ENCODE results near the gene DPP6. TPM values are rescaled to one million over a fixed set of nuclear protein-coding genes. Genes with fewer than 3 reads are reported as not detected.

The DPP6 gene
- total RNA-seq, 1 experiment from 2014 or later, result not detected

- TF ChIP-seq CTCF (IDR thresholded peaks at IDR 0.05; ENCODE audit: insufficient read depth in 1 of 2, low read depth in 1 of 2, low read length in 1 of 2, severe bottlenecking in 1 of 2, unreplicated experiment in 1 of 2), result peak in 1 of 2 experiments; percentile 41
- H3K36me3 ChIP-seq (ENCODE audit: control insufficient read depth, insufficient read depth, low read length), result no peaks in the 10 kb centered on the region
- Mint-ChIP-seq H3K27me3 (ENCODE audit: insufficient read depth, unreplicated experiment) (peaks cover 16% of the 10 kb centered on the region), H3K4me1 (ENCODE audit: low read depth, unreplicated experiment) (no peaks in the 10 kb centered on the region), H3K27ac (ENCODE audit: unreplicated experiment) (no peak overlapping the region), H3K4me3 (ENCODE audit: unreplicated experiment) (no peak overlapping the region), H3K36me3 (ENCODE audit: insufficient read depth, unreplicated experiment) (no peaks in the 10 kb centered on the region), H3K9me3 (ENCODE audit: unreplicated experiment) (no peaks in the 10 kb centered on the region)
- ChIA-PET POLR2A (no interaction called here), CTCF (no interaction called here)
- no peaks in the 10 kb centered on the region for H3K27me3 ChIP-seq (replicated peaks; ENCODE audit: control insufficient read depth, insufficient read depth, low read length)
- no peaks in the 10 kb centered on the region; the same call in 1 of the 2 replicates for H3K9me3 ChIP-seq
- BruUV-seq (replicated peaks), result no TSS peak
- intact Hi-C loops (cut with micrococcal nuclease; ENCODE audit: unreplicated experiment), result loop anchor here (10.0 kb wide), 1 partner anchor 82 kb away; no protein-coding TSS in a partner anchor
- peak; percentile 25 to 51 for DNase-seq
- no peaks in the 10 kb centered on the region for H3K4me1 ChIP-seq
- no peak overlapping the region for H3K4me3 ChIP-seq (ENCODE audit: low read depth, low read length)
Measured at GRCh38 chr7:154832557-154833138, 780.5 kb downstream of the DPP6 start.

GRCh38 chr7:154836021-154836448 is 783.8 kb downstream of the DPP6 start:
- Mint-ChIP-seq H3K4me3 (ENCODE audit: unreplicated experiment) (no peak overlapping the region), H3K27ac (ENCODE audit: unreplicated experiment) (no peak overlapping the region), H3K27me3 (ENCODE audit: insufficient read depth, unreplicated experiment) (peaks cover 26% of the 10 kb centered on the region), H3K4me1 (ENCODE audit: low read depth, unreplicated experiment) (no peaks in the 10 kb centered on the region), H3K36me3 (ENCODE audit: insufficient read depth, unreplicated experiment) (no peaks in the 10 kb centered on the region), H3K9me3 (ENCODE audit: unreplicated experiment) (no peaks in the 10 kb centered on the region)
- CTCF ChIA-PET, result no interaction called here
- no TSS peak for BruUV-seq (replicated peaks)
- H3K4me3 ChIP-seq (ENCODE audit: low read depth, low read length), result no peak overlapping the region
- intact Hi-C loops (cut with micrococcal nuclease; ENCODE audit: unreplicated experiment), result loop anchor here (10.0 kb wide), 1 partner anchor 79 kb away; no protein-coding TSS in a partner anchor
- no peaks in the 10 kb centered on the region for H3K27me3 ChIP-seq (replicated peaks; ENCODE audit: control insufficient read depth, insufficient read depth, low read length)
- H3K36me3 ChIP-seq (ENCODE audit: control insufficient read depth, insufficient read depth, low read length), result no peaks in the 10 kb centered on the region
- DNase-seq, result no peak
- H3K4me1 ChIP-seq, result no peaks in the 10 kb centered on the region
- POLR2A ChIA-PET, result no interaction called here
- TF ChIP-seq CTCF (IDR thresholded peaks at IDR 0.05; ENCODE audit: insufficient read depth in 1 of 2, low read depth in 1 of 2, low read length in 1 of 2, severe bottlenecking in 1 of 2, unreplicated experiment in 1 of 2), result no peak
- no peaks in the 10 kb centered on the region; the same call in 1 of the 2 replicates for H3K9me3 ChIP-seq

GRCh38 chr7:154837087-154837486 is 784.9 kb downstream of the DPP6 start:
- DNase-seq, result no peak
- BruUV-seq (replicated peaks), result no TSS peak
- H3K4me3 ChIP-seq (ENCODE audit: low read depth, low read length), result no peak overlapping the region
- Mint-ChIP-seq H3K27me3 (ENCODE audit: insufficient read depth, unreplicated experiment) (peaks cover 26% of the 10 kb centered on the region), H3K36me3 (ENCODE audit: insufficient read depth, unreplicated experiment) (no peaks in the 10 kb centered on the region), H3K27ac (ENCODE audit: unreplicated experiment) (no peak overlapping the region), H3K4me3 (ENCODE audit: unreplicated experiment) (no peak overlapping the region), H3K4me1 (ENCODE audit: low read depth, unreplicated experiment) (no peaks in the 10 kb centered on the region), H3K9me3 (ENCODE audit: unreplicated experiment) (no peaks in the 10 kb centered on the region)
- H3K4me1 ChIP-seq, result no peaks in the 10 kb centered on the region
- no peaks in the 10 kb centered on the region for H3K36me3 ChIP-seq (ENCODE audit: control insufficient read depth, insufficient read depth, low read length)
- no peaks in the 10 kb centered on the region for H3K27me3 ChIP-seq (replicated peaks; ENCODE audit: control insufficient read depth, insufficient read depth, low read length)
- ChIA-PET CTCF (no interaction called here), POLR2A (no interaction called here)
- no peaks in the 10 kb centered on the region; the same call in 1 of the 2 replicates for H3K9me3 ChIP-seq
- intact Hi-C loops (cut with micrococcal nuclease; ENCODE audit: unreplicated experiment), result loop anchor here (10.0 kb wide), 1 partner anchor 78 kb away; no protein-coding TSS in a partner anchor
- TF ChIP-seq CTCF (IDR thresholded peaks at IDR 0.05; ENCODE audit: insufficient read depth in 1 of 2, low read depth in 1 of 2, low read length in 1 of 2, severe bottlenecking in 1 of 2, unreplicated experiment in 1 of 2), result no peak

Measured in Caco-2 (cell line).